ENCODE measurements around the gene CCR8. TPM values are rescaled to one million over a fixed set of nuclear protein-coding genes. Genes with fewer than 3 reads are reported as not detected.
A peak's percentile ranks its signal among the peaks of the same experiment; 100 is the strongest.

The CCR8 gene
- total RNA-seq, 1 donor from 2014 or later = not detected

DNA sequence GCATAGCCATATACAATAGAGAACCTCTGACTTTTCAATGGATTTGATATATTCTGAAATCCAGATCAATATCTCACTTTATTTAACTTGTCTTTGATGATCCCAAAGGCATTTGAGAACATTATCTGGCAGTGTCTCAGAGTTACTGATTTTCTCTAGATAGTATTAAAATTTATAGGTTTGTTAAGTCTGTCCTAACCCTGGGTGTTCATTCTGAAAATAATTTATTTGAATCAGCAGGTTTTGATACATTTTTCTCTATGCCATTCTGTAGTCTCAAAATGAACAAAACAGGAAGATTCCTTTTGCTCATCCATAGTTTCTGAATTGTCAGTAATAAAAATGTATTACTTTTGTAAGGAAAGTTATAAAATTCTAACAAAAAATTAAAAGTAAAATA, 14.3 kb downstream of the CCR8 start:
- Mint-ChIP-seq H3K36me3 (no peaks in the 10 kb centered on the region), H3K4me3 (no peak overlapping the region), H3K9me3 (no peaks in the 10 kb centered on the region), H3K27me3 (ENCODE audit: insufficient read depth, low read depth) (peaks cover 5% of the 10 kb centered on the region), H3K27ac (no peak overlapping the region), H3K4me1 (no peaks in the 10 kb centered on the region)
- TF ChIP-seq CTCF (IDR thresholded peaks at IDR 0.05) = no peak
- TF ChIP-seq EZH2 (IDR thresholded peaks at IDR 0.05) = no peak
- H3K27me3 ChIP-seq = no peaks in the 10 kb centered on the region
- no peak overlapping the region for H3K4me2 ChIP-seq
- H3K79me2 ChIP-seq (ENCODE audit: low read depth) = no peaks in the 10 kb centered on the region
- no peak overlapping the region for H3K4me3 ChIP-seq
- H2AFZ ChIP-seq (replicated peaks) = no peak overlapping the region
- no peaks in the 10 kb centered on the region for H3F3A ChIP-seq (ENCODE audit: low read depth)
- no peaks in the 10 kb centered on the region for H3K4me1 ChIP-seq
- H3K27ac ChIP-seq = no peak overlapping the region
- no peaks in the 10 kb centered on the region for H3K9me3 ChIP-seq (ENCODE audit: low read depth)
- H3K36me3 ChIP-seq = no peaks in the 10 kb centered on the region
- no peak for DNase-seq (ENCODE audit: low spot score)
- H4K20me1 ChIP-seq (ENCODE audit: low read depth) = no peaks in the 10 kb centered on the region
- H3K9ac ChIP-seq = no peak overlapping the region

GRCh38 chr3:39344746-39345344, 15.3 kb downstream of the CCR8 start:
- H3K27ac ChIP-seq = no peak overlapping the region
- no peaks in the 10 kb centered on the region for H4K20me1 ChIP-seq (ENCODE audit: low read depth)
- no peak overlapping the region for H3K4me3 Mint-ChIP-seq
- no peak overlapping the region for H3K9ac ChIP-seq
- TF ChIP-seq CTCF (IDR thresholded peaks at IDR 0.05) (no peak), EZH2 (IDR thresholded peaks at IDR 0.05) (no peak), EZH2phosphoT487 (IDR thresholded peaks at IDR 0.05) (no peak)
- H3K4me2 ChIP-seq = no peak overlapping the region
- H3K9me3 Mint-ChIP-seq = no peaks in the 10 kb centered on the region
- no peak for DNase-seq (ENCODE audit: low spot score)
- no peaks in the 10 kb centered on the region for H3F3A ChIP-seq (ENCODE audit: low read depth)
- H3K4me1 Mint-ChIP-seq = no peaks in the 10 kb centered on the region
- no peak overlapping the region for H3K4me3 ChIP-seq
- no peaks in the 10 kb centered on the region for H3K36me3 ChIP-seq
- H3K27me3 Mint-ChIP-seq (ENCODE audit: insufficient read depth, low read depth) = peaks cover 6% of the 10 kb centered on the region
- H3K79me2 ChIP-seq (ENCODE audit: low read depth) = no peaks in the 10 kb centered on the region
- no peaks in the 10 kb centered on the region for H3K9me3 ChIP-seq (ENCODE audit: low read depth)
- H3K27me3 ChIP-seq = no peaks in the 10 kb centered on the region
- H3K36me3 Mint-ChIP-seq = no peaks in the 10 kb centered on the region
- H2AFZ ChIP-seq (replicated peaks) = no peak overlapping the region
- no peaks in the 10 kb centered on the region for H3K4me1 ChIP-seq
- H3K27ac Mint-ChIP-seq = no peak overlapping the region

DNA sequence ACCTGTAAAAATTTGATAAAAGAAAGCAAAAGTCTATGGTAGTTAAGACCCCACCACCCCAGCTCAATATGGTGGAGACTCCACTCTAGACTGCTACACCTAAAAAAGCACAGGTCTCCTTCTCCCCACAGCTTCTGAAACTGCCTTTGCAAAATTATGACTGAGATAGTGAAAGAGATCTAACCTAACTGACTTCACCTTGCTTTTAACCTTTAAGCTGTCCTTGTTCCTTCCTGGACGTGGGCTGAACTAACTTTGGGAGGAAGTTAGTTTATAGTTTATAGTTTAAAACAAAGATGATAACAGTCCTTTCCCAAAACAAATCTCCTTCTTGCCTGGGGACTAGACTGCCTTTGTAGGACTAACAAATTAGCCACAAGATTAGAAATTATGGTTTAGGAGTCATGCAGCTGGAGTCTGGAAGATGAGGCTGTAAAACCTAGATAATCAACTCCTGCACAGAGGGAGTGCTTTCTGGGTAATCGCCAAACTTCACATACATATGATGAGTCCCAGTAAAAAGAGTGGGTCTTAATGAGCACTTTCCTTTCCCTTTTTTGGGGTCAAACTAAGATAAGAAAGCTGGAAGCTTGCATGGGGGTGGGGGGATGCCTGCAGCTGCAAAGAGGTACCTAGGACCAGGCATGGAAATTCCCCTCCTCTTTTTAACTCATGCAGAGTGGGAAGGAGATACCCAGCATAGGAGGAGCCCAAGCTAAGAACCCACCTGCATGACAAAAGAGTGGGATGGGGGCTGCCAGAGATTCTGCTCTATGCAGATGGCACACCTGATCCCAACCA, 17.5 kb downstream of the CCR8 start:
- DNase-seq (ENCODE audit: low spot score) = no peak
- no peaks in the 10 kb centered on the region for H3F3A ChIP-seq (ENCODE audit: low read depth)
- no peaks in the 10 kb centered on the region for H3K4me1 Mint-ChIP-seq
- H3K9me3 Mint-ChIP-seq = no peaks in the 10 kb centered on the region
- H3K36me3 ChIP-seq = no peaks in the 10 kb centered on the region
- H3K27me3 Mint-ChIP-seq (ENCODE audit: insufficient read depth, low read depth) = peaks cover 6% of the 10 kb centered on the region
- H3K9ac ChIP-seq = no peak overlapping the region
- no peak overlapping the region for H3K27ac ChIP-seq
- no peak overlapping the region for H3K4me2 ChIP-seq
- no peaks in the 10 kb centered on the region for H4K20me1 ChIP-seq (ENCODE audit: low read depth)
- peak overlapping the region; percentile 12 for H2AFZ ChIP-seq (replicated peaks)
- H3K4me3 Mint-ChIP-seq = no peak overlapping the region
- H3K27me3 ChIP-seq = no peaks in the 10 kb centered on the region
- no peak overlapping the region for H3K27ac Mint-ChIP-seq
- no peaks in the 10 kb centered on the region for H3K79me2 ChIP-seq (ENCODE audit: low read depth)
- H3K9me3 ChIP-seq (ENCODE audit: low read depth) = no peaks in the 10 kb centered on the region
- TF ChIP-seq CTCF (IDR thresholded peaks at IDR 0.05) = no peak
- TF ChIP-seq EZH2 (IDR thresholded peaks at IDR 0.05) = no peak
- no peak for TF ChIP-seq EZH2phosphoT487 (IDR thresholded peaks at IDR 0.05)
- H3K4me3 ChIP-seq = no peak overlapping the region
- no peaks in the 10 kb centered on the region for H3K4me1 ChIP-seq
- H3K36me3 Mint-ChIP-seq = no peaks in the 10 kb centered on the region
